ENCODE measurements around the gene MBNL1.

The MBNL1 gene

GRCh38 chr3:152268555-152269055 is at the start of gene MBNL1:
MBNL1 (plus strand) TSS chr3:152268929; CDS start chr3:152300194, 31,265 bp downstream.
- in situ Hi-C loops (cut with HindIII; ENCODE audit: low sequenced_read_pairs): no loop called here

- in situ Hi-C loops (cut with HindIII; ENCODE audit: low sequenced_read_pairs): no loop called here
These were observed 49.5 kb upstream of the MBNL1 start for GRCh38 chr3:152219216-152219615.

- in situ Hi-C loops (cut with HindIII; ENCODE audit: low sequenced_read_pairs): no loop called here
These were observed 48.9 kb upstream of the MBNL1 start for GRCh38 chr3:152219769-152220255.

- in situ Hi-C loops (cut with HindIII; ENCODE audit: low sequenced_read_pairs): no loop called here
These were observed 46.4 kb upstream of the MBNL1 start for GRCh38 chr3:152222327-152222726.

DNA sequence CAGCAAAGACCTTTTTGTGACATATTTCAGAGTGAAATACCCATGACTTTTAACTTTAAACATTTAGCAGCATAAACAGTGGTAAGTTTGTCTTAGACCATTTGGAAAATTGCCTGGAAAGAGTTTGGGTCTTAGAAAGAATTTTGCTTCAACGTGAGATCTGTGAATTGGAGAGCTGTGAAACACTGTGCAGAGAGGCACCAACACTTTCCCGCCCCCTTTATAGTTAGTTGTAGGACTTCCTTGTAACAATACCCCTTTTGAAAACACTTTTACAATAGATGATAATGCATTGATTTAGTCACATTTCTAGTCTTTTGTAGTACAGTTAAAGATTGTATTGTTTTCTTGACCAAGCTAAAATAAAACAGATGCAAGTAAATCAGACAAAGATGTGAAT is 43.5 kb upstream of the MBNL1 start:
- in situ Hi-C loops (cut with HindIII; ENCODE audit: low sequenced_read_pairs): no loop called here

- in situ Hi-C loops (cut with HindIII; ENCODE audit: low sequenced_read_pairs): no loop called here
These were observed 42.6 kb upstream of the MBNL1 start for GRCh38 chr3:152226176-152226575.

GRCh38 chr3:152227027-152227426 is 41.7 kb upstream of the MBNL1 start:
- in situ Hi-C loops (cut with HindIII; ENCODE audit: low sequenced_read_pairs): no loop called here

DNA sequence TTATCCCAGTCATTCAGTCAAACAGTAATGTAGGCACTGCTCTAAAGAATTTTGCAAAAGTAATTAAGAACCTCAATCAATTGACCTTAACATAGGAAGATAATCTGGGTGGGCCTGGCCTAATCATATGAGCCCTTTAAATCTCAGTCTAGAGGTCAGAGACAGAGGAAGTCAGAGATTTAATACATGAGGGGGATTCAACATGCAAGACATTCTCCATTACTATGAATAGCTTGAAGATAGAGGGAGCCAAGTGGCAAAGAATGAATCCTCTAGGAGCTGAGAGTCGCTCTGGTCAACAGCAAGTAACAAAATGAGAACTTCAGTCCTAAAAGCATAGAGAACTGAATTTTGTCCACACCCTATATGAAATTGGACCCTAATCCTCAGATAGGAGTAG is 39.0 kb upstream of the MBNL1 start:
- in situ Hi-C loops (cut with HindIII; ENCODE audit: low sequenced_read_pairs): no loop called here

GRCh38 chr3:152230370-152230769 is 38.4 kb upstream of the MBNL1 start:
- in situ Hi-C loops (cut with HindIII; ENCODE audit: low sequenced_read_pairs): no loop called here

DNA sequence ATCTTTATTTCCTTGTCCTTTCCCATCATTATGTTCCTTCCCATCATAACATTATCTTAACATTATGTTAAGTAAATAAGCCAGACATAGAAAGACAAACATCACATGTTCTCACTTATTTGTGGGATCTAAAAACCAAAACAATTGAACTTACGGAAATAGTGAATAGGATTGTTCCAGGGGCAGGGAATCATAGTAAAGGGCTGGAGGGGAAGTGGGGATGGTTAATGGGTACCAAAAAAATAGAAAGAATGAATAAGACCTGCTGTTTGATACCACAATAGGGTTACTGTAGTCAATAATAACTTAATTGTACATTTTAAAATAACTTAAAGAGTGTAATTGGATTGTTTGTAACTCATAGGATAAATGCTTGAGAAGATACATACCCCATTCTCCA is 36.7 kb upstream of the MBNL1 start:
- in situ Hi-C loops (cut with HindIII; ENCODE audit: low sequenced_read_pairs): no loop called here

GRCh38 chr3:152232679-152233078 is 36.0 kb upstream of the MBNL1 start:
- in situ Hi-C loops (cut with HindIII; ENCODE audit: low sequenced_read_pairs): no loop called here

GRCh38 chr3:152234657-152235375 is 33.9 kb upstream of the MBNL1 start:
- in situ Hi-C loops (cut with HindIII; ENCODE audit: low sequenced_read_pairs): no loop called here

DNA sequence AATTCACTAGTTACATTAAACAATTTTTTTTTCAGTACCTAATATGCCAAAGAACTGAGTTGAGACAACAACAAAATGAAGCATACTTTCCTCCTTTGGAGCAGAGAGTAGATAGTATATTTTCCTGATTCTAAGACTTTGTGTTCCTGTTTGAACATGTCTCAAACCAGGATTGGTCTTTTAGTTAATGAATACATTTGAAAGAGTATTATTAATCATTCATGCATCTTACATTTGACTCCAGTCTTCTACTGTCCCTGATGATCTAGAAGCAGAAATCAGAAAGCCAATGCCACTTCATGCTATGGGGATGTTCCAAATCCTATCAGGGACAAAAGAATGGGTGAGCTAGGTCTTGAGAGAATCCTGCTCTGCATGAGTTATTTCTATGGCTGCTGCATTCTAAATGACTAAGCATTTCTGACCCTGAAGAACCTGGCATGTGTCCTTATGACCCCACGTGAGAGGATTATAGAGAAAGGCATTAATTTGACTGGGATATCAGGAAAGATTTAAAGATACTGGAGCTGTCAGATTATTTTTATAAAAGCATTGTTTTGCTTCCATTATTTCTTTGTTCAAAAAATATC is 32.9 kb upstream of the MBNL1 start:
- in situ Hi-C loops (cut with HindIII; ENCODE audit: low sequenced_read_pairs): no loop called here

- in situ Hi-C loops (cut with HindIII; ENCODE audit: low sequenced_read_pairs): no loop called here
These were observed 32.0 kb upstream of the MBNL1 start for GRCh38 chr3:152236716-152237115.

DNA sequence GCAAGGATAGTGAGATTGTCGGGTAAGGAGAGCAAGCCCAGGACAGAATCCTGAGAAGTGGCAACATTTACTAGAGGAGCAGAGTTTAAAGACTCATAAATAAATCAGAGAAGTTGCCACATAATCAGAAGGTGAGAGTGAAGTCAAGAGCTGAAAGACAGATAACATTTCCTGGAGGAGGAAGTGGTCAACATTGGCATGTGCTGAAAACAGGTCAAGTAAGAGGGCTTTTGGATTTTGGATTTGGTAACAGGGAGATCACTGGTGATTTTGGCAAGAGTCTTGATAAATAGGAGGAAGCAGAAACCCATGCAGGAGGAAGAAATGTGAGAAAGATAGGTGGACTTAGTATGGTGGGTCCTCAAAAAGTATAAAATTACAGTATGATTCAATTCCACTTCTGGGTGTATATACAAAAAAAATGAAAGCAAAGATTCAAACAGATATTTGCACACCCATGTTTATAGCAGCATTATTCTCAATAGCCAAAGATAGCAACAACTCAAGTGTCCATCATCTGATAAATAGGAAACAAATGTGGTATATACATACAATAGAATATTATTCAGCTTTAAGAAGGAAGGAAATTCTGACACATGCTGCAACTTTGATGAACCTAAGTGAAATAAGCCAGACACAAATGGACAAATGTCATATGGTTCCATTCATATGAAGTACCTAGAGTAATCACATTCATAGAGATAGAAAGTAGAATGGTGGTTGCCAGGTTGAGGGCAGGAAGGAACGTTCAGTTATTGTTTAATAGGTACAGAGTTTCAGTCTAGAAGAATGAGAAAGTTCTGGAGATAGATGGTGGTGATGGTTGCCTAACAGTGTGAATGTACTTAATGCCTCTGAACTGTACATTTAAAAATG is 27.3 kb upstream of the MBNL1 start:
- in situ Hi-C loops (cut with HindIII; ENCODE audit: low sequenced_read_pairs): no loop called here

GRCh38 chr3:152243301-152243711 is 25.4 kb upstream of the MBNL1 start:
- in situ Hi-C loops (cut with HindIII; ENCODE audit: low sequenced_read_pairs): no loop called here

DNA sequence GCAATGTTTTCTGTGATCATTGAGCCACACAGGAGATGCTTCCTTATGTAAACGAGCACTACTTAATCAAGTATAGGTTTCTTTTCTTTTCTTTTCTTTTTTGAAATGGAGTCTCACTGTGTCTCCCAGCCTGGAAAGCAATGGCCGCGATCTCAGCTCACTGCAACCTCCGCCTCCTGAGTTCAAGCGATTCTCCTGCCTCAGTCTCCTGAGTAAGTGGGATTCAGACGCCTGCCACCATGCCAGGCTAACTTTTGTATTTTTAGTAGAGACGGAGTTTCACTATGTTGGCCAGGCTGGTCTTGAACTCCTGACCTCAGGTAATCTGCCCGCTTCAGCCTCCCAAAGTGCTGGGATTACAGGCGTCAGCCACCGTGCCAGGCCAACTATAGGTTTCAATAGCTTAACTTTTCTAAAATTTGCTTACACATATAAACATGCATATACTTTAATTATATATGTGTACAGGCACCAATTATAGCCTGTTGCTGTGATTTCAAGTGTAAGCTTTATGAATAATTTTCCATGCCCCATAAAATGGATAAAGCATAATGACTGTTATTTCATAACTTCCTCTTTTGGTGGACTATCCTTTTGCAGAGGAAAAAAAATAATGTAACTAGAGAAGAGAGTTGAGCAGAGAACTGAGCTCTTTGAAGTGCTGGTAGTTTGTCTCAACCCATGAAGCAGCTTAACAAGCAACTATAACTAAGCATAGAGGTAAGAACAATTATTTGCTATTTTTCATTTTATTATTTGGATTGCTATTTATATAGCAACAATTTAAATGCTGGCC is 24.8 kb upstream of the MBNL1 start:
- in situ Hi-C loops (cut with HindIII; ENCODE audit: low sequenced_read_pairs): no loop called here

DNA sequence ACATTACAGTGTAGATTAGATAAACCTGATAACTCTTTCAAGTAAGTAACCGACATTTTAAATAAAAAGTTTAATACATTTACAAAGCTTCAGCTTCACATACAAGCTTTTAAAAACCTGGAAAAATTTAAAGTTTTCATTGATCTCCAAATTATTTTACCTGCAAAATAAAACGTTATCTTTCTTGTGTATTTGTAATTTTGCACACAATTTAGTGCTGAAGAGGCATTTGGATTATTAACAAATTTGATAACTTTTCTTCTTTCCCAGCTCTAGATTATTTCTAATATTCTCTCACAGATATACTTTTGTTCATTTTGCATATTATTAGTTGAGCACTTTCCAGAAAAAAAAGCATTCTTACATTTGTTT is 24.2 kb upstream of the MBNL1 start:
- in situ Hi-C loops (cut with HindIII; ENCODE audit: low sequenced_read_pairs): no loop called here

- in situ Hi-C loops (cut with HindIII; ENCODE audit: low sequenced_read_pairs): no loop called here
These were observed 23.1 kb upstream of the MBNL1 start for GRCh38 chr3:152245498-152246170.

- in situ Hi-C loops (cut with HindIII; ENCODE audit: low sequenced_read_pairs): no loop called here
These were observed 16.8 kb upstream of the MBNL1 start for GRCh38 chr3:152251916-152252315.
